GM12891 (cell line): ENCODE results near the gene EPS8.

Experiments used
- POLR2A ChIP-seq: IDR thresholded peaks from 2 replicates; pipeline ENCODE4 v1.6.1; 2011; ENCODE audit warnings: low read depth, low read length, control low read depth
- POLR2AphosphoS5 ChIP-seq: IDR thresholded peaks from 2 replicates; pipeline ENCODE4 v1.6.1; 2011; ENCODE audit warnings: low read depth, low read length, control low read depth
- POU2F2 ChIP-seq: IDR thresholded peaks from 2 replicates; pipeline ENCODE4 v1.6.1; 2011; ENCODE audit warnings: low read depth, mild to moderate bottlenecking, control low read depth, low read length, moderate library complexity
- SPI1 ChIP-seq: IDR thresholded peaks from 2 replicates; pipeline ENCODE4 v1.6.1; 2011; ENCODE audit warnings: low read depth, low read length, control low read depth
- TAF1 ChIP-seq: IDR thresholded peaks from 2 replicates; pipeline ENCODE4 v1.6.1; 2011; ENCODE audit warnings: low read depth, low read length, control low read depth

GRCh38 chr12:15583804-15584203 is 205.4 kb downstream of the EPS8 start:
- TF ChIP-seq POLR2A (no peak), POLR2AphosphoS5 (no peak), TAF1 (no peak), POU2F2 (no peak), SPI1 (no peak)
